ENCODE results near the gene PAGE2B.

- TF ChIP-seq TAF1 (IDR thresholded peaks at IDR 0.05; ENCODE audit: low read depth) (no peak), YY1 (IDR thresholded peaks at IDR 0.05; ENCODE audit: low read depth) (no peak), REST (IDR thresholded peaks at IDR 0.05; ENCODE audit: low read depth) (no peak), MAX (IDR thresholded peaks at IDR 0.05) (no peak), USF1 (IDR thresholded peaks at IDR 0.05) (no peak), CREB1 (IDR thresholded peaks at IDR 0.05; ENCODE audit: low read depth) (no peak), RAD21 (IDR thresholded peaks at IDR 0.05; ENCODE audit: low read depth) (no peak), CEBPB (IDR thresholded peaks at IDR 0.05) (no peak), EGR1 (IDR thresholded peaks at IDR 0.05) (no peak), FOXM1 (IDR thresholded peaks at IDR 0.05; ENCODE audit: borderline replicate concordance, low read depth) (no peak), TCF12 (IDR thresholded peaks at IDR 0.05; ENCODE audit: low read depth) (no peak), EP300 (IDR thresholded peaks at IDR 0.05; ENCODE audit: borderline replicate concordance) (no peak)
These were observed 44.3 kb upstream of the PAGE2B start, which contains the start of gene ALAS2 for GRCh38 chrX:55030271-55031205.
